Right lobe of liver (tissue), 6 donors: Measurements from ENCODE around the gene RNU1-3. TPM values are rescaled to one million over a fixed set of nuclear protein-coding genes. Genes with fewer than 3 reads are reported as not detected.

Experiments
- ATAC-seq, 4 donors: fragments of 200-7000 bp; cut with Tn5 transposase; one replicate each; pipeline ENCODE4 v1.9.1; 2020; ENCODE audit warnings: mild to moderate bottlenecking in 4 of 4, moderate library complexity in 4 of 4
- DNase-seq, 3 donors: peaks; one replicate each; pipeline ENCODE4 v3.0.0-alpha.2; 2020
- H3K27ac ChIP-seq, 3 donors: fragments of 200-600 bp; one replicate each; pipeline ENCODE4 v1.8.0; 2022
- H3K27me3 ChIP-seq, 2 donors: fragments of 200-600 bp; one replicate each; pipeline ENCODE4 v1.8.0; 2022
- H3K36me3 ChIP-seq, 4 donors: fragments of 200-600 bp; sonication (generic) in 1 of 4; one replicate each; pipeline versions ENCODE4 v1.5.1 to v1.8.0; 2017 to 2022; ENCODE audit warnings: control low read depth in 1 of 4
- H3K4me1 ChIP-seq, 4 donors: fragments of 200-600 bp; sonication (generic) in 1 of 4; one replicate each; pipeline versions ENCODE4 v1.5.1 to v1.8.0; 2017 to 2022; ENCODE audit warnings: control low read depth in 1 of 4
- H3K4me3 ChIP-seq, 3 donors: fragments of 200-600 bp; one replicate each; pipeline ENCODE4 v1.8.0; 2022
- H3K9me3 ChIP-seq, 4 donors: fragments of 200-600 bp; sonication (generic) in 1 of 4; one replicate each; pipeline versions ENCODE4 v1.5.1 to v1.8.0; 2017 to 2022; ENCODE audit warnings: control low read depth in 1 of 4
- POLR2A ChIP-seq: fragments of 450-650 bp; IDR thresholded peaks from one replicate; pipeline ENCODE4 v1.6.1; 2017; ENCODE audit warnings: antibody characterized with exemption, mild to moderate bottlenecking
- WGBS: methylation state at CpG from one replicate; pipeline ENCODE4 v1.1.6; 2018; ENCODE audit warnings: low coverage, low lambda C conversion rate; ENCODE audit not compliant: insufficient coverage; ENCODE audit errors: missing lambda C conversion rate; 5-methylcytosine and 5-hydroxymethylcytosine counted together
- intact Hi-C, 2 donors: fragments of 100-400 bp; cut with DNase I; formaldehyde crosslinking; loops; one replicate each; pipeline versions ENCODE4 v1.11.2 to v1.14.1; 2022
- small RNA-seq, 2 experiments: library from RNA; depleted of rRNA; stranded (forward); fragments of <200 nt; gene quantifications; one replicate each; pipeline ENCODE3, GENCODE V24; 2016
- total RNA-seq, 6 experiments: library from RNA; depleted of rRNA in 2 of 6; stranded (reverse); fragments of >200 nt in 2 of 6; fragmentation: NEBNext Ultra II Directional in 3 of 6; extraction: Animal tissue kit (Norgen Biotek cat#: 25700) in 3 of 6; gene quantifications; one replicate each; pipeline versions ENCODE4 v1.1.0 to v1.2.4, GENCODE V29; 2016 to 2023
- TF ChIP-seq, protein P1 (sequence below), 4 donors: fragments of 200-600 bp in 3 of 4; fragments of 450-650 bp in 1 of 4; IDR thresholded peaks; one replicate each; pipeline versions ENCODE4 v1.5.1 to v1.8.0; 2016 to 2022; ENCODE audit warnings: antibody characterized with exemption in 4 of 4, mild to moderate bottlenecking in 2 of 4
- donor health status: DM: no; HTN: yes; CAD: no.
- donor health status: DM: no; HTN: no; CAD: no.
- donor health status: DM: no; HTN: no; CAD: no.
- donor health status: DM: no; HTN: yes; CAD: no.
- donor health status: DM: no; HTN: yes; CAD: no.

RNU1-3 gene
- total RNA-seq, 6 experiments from 2014 or later, result under 0.01 to 3,377 (median 977) TPM

DNA sequence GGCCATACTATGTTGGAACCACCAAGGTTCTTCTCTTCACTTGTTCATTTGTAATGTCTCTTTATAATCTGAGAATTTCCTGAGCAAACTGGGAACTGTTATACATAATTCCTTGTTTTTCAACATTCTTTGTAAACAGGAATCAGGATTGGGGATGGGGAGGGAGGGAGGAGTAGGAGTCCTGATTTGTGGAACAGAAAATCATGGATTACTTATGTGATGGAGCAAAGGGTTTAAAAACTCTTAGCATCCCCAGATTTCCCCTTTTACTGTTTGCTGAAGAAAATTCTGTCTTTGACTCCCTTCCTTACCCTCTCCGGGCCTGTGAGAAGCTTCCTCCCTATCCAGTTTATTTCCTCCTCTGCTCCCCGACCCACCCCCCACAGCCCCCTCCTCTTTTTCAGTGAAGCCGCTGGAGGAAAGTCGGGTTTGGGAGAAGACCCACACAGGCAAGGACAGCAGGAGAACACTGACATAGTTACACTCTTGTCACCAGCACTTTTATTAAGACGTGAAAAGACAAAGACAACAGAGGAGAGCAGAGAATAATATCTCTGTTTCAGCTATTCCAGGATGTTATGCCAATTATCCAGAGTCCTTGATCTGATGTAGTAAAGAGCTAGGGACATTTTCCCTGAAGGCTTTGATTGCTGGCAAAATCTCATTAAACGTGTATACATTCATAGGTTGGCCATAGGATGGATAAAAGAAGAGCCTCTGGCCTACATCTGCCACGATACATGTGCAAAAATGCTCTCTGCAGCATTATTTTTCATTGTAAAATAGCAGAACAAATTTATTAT is 48.8 kb downstream of the RNU1-3 start:
- no peak for TF ChIP-seq POLR2A
- TF ChIP-seq, protein P1, sequence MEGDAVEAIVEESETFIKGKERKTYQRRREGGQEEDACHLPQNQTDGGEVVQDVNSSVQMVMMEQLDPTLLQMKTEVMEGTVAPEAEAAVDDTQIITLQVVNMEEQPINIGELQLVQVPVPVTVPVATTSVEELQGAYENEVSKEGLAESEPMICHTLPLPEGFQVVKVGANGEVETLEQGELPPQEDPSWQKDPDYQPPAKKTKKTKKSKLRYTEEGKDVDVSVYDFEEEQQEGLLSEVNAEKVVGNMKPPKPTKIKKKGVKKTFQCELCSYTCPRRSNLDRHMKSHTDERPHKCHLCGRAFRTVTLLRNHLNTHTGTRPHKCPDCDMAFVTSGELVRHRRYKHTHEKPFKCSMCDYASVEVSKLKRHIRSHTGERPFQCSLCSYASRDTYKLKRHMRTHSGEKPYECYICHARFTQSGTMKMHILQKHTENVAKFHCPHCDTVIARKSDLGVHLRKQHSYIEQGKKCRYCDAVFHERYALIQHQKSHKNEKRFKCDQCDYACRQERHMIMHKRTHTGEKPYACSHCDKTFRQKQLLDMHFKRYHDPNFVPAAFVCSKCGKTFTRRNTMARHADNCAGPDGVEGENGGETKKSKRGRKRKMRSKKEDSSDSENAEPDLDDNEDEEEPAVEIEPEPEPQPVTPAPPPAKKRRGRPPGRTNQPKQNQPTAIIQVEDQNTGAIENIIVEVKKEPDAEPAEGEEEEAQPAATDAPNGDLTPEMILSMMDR (IDR thresholded peaks at IDR 0.05), result no peak
- Histone ChIP-seq H3K4me1 (peaks cover 0 to 16% (median 4%) of the 10 kb centered on the region in 4 donors), H3K27ac (no peak overlapping the region), H3K9me3 (no peaks in the 10 kb centered on the region), H3K36me3 (peaks cover 3 to 41% (median 14%) of the 10 kb centered on the region in 4 donors), H3K4me3 (no peak overlapping the region), H3K27me3 (no peaks in the 10 kb centered on the region)
- intact Hi-C loops, result no loop called here
- no peak for DNase-seq
- no peak for ATAC-seq
- 66% methylated on average over 7 of the region's 7 CpGs for WGBS

DNA sequence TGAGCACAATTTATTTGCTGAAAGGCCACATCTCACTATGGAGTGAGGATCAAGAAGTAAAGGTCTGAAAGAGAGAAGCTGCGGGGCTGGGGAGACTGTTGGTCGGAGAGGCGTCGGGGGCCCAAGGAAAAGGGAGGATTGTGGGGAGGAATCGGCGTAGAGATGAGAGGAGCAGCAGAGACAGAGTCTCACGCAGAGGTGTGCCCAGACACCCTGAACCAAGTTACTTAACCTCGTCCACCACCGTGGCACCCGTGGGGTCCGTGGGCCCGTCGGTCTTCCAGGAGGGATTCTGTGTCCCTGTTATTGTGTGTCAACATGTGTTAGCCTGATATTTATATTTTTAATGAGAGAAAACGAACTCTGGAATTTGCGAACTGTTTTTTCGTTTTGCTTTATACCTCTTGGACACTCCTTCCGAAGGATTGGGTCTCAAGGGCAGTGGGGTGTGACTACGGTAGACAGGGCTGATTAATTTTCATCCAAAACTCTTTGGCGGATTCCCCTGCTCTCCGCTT is 49.6 kb downstream of the RNU1-3 start:
- 83% methylated on average over 20 of the region's 20 CpGs for WGBS
- Histone ChIP-seq H3K27ac (no peak overlapping the region), H3K27me3 (no peaks in the 10 kb centered on the region), H3K9me3 (no peaks in the 10 kb centered on the region), H3K4me3 (no peak overlapping the region), H3K4me1 (peaks cover 0 to 14% (median 6%) of the 10 kb centered on the region in 4 donors), H3K36me3 (peaks cover 3 to 33% (median 10%) of the 10 kb centered on the region in 4 donors)
- TF ChIP-seq POLR2A, result no peak
- TF ChIP-seq, protein P1 (IDR thresholded peaks at IDR 0.05), result no peak
- peak; percentile 28 to 65 (median 63) for DNase-seq
- intact Hi-C loops, result no loop called here
- no peak for ATAC-seq

Small RNAs within 50 kb of the gene (small RNA-seq; reads per million reads assigned to genes)
- 0 reads per million in 2 experiments for gene RNU1-3

Other genes with a start within 250 kb of the RNU1-3 start
- gene SPATA21, start 229.5 kb downstream of the RNU1-3 start, total RNA-seq, result 1 to 10 TPM in 2 of 6 experiments, not detected in 4; 1.6 to 1.8 TPM
- 10 to 100 TPM; 13.9 to 28.3 (median 24.2) TPM for gene NECAP2, start 226.2 kb downstream of the RNU1-3 start, total RNA-seq
- gene RNU1-1, start 152.7 kb downstream of the RNU1-3 start, total RNA-seq, result 1,000 to 10,000 TPM in 3 of 6 experiments, 100 to 1,000 TPM in 1, under 1 TPM in 2; under 0.01 to 3,377 (median 977) TPM
- 10 to 100 TPM; 22.7 to 30.7 (median 24.1) TPM for gene NBPF1, start 53.4 kb downstream of the RNU1-3 start, total RNA-seq
- gene RNU1-4, start 73.6 kb upstream of the RNU1-3 start, total RNA-seq, result 1,000 to 10,000 TPM in 3 of 6 experiments, 100 to 1,000 TPM in 1, under 1 TPM in 2; under 0.01 to 3,377 (median 977) TPM
- 1,000 to 10,000 TPM in 3 of 6 experiments, 100 to 1,000 TPM in 1, under 1 TPM in 2; under 0.01 to 3,377 (median 977) TPM for gene RNU1-2, start 229.0 kb upstream of the RNU1-3 start, total RNA-seq